GM19328 (cell line): ENCODE data around the gene HMCN1.
"Not testable (repeated sequence)": the region's sequence is repeated elsewhere in the genome, so short reads cannot be mapped to it uniquely, and the experiment has no call there.

Source experiments
- ATAC-seq: cut with Tn5 transposase; IDR thresholded peaks from one replicate; pipeline ENCODE4 v1.9.1; 2021; ENCODE audit warnings: mild to moderate bottlenecking, moderate library complexity; ENCODE audit not compliant: unreplicated experiment

Gene HMCN1

GRCh38 chr1:185739967-185740366 lies 5.8 kb downstream of the HMCN1 start:
- ATAC-seq = no peak

DNA sequence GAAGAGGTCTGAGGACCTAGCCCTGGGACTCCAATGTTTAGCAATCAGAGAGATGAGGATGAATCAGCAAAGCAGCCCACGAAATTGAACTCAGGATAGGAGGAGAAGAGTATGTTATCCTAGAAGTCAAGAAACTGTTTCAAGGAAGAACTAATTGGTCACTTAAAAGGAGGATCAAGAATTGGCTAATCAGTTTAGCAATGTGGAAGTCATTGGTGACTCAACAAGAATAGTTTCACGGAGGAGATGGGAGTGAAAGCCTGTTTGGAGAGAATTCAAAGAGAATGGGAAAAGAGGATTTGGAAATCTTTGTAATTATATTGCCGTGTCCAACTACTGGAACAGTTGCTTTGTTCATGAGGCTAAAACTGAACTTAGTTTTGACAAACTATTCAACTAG lies 7.4 kb downstream of the HMCN1 start:
- no peak for ATAC-seq

DNA sequence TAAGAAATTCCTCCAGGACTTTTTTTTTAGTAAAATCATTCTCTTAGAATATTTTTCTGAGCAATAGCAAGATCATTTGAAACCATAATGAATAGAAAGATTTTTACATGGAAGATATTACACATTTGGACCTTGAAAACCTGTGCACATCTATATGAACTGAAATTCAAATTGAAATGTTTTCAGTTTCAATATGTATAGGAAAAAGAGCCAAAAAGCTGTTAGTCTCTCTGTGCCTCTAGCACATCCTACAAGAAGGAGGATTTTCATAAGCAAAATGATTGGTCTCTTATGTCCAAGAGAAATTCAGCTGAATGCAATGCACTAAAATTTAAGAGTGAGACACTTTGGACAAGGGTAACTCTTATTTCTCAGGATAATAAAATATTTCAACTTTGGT lies 8.2 kb downstream of the HMCN1 start:
- ATAC-seq = no peak

- no peak for ATAC-seq
These were observed 11.0 kb downstream of the HMCN1 start for GRCh38 chr1:185745165-185745564.

DNA sequence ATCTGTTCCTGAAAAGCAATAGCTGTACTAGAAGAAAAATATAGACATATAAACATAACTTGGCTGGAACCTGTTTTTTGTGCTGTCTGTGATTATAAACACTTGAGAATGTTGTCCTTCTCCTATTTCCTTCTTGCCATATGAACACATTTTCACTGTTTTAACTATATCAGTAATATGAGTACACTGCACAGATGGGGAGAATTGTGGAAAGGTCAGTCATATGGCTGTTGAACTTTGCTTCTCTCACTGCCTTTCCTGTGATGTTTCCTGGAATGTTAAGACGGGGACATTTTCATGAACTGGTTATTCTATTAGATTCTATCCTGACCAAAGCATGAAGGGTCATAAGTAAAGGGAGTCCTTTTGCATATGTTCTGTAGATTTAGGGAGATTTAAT lies 24.9 kb downstream of the HMCN1 start:
- ATAC-seq = no peak

DNA sequence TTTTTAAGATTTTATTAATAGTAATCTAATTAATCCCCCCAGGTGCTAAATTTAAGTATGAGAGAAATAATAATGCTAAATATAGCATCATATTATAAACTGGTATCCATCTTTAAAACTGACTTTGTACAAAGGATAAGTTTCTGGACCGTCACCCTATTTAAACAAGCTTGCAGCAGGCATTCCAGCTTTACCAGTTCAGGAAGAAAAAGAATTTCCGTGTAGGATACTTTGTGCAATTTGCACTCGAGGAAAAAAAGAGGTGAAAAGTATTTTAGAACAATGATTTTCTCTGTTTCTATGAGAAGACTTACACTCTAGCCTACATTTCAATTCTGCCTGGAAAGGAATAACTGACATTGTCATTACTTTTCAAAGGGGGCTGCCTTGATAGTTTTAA lies 27.6 kb downstream of the HMCN1 start:
- no peak for ATAC-seq

GRCh38 chr1:185767508-185768120 lies 33.4 kb downstream of the HMCN1 start:
- no peak for ATAC-seq

GRCh38 chr1:185768371-185768770 lies 34.2 kb downstream of the HMCN1 start:
- ATAC-seq = no peak

- no peak for ATAC-seq
These were observed 34.9 kb downstream of the HMCN1 start for GRCh38 chr1:185769136-185769535.

DNA sequence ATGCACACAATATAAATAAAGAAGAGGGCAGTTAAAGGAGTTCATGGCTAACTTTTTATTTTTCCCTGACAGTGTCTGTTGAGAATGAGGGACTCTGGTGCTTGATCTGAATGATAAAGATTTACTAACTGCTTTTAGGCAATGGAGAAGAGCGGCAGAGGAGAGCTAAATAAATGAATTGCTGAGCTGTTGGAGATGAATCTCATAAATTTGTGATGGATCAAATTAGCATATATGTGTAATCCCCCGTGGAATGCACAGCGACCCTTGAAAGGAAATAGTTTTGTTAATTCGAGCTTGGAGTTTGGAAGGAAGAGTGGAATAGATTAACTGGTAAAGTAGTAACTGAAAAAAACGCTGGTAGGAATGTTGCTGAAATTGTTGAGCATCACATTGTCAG lies 40.2 kb downstream of the HMCN1 start:
- ATAC-seq = no peak

GRCh38 chr1:185775501-185775900 lies 41.3 kb downstream of the HMCN1 start:
- ATAC-seq = no peak

DNA sequence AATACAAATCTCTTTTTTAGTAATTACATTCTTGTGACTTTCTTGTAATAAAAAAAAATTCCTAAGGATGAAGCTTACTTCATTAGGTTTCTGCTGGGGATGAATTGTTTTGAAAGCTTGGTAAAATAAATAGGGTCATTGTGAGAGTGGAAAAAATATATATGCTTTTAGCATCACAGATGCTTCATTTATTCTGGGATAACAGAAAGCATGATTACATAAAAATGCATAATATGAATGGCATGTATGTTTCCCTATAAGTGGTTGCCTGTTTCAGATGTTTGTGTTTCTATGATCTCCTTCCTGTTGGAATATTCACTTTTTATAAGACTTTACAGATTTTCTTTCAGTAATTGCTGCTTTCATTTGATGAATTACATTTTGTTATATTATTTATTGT lies 42.3 kb downstream of the HMCN1 start:
- ATAC-seq = no peak

DNA sequence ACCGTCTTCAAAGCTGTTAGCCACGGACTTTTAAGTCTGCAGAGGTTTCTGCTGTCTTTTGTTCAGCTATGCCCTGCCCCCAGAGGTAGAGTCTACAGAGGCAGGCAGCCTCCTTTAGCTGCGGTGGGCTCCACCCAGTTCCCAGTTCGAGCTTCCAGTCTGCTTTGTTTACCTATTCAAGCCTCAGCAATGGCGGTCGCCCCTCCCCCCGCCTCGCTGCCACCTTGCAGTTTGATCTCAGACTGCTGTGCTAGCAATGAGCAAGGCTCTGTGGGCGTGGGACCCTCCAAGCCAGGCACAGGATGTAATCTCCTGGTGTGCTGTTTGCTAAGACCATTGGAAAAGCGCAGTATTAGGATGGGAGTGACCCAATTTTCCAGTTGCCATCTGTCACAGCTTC lies 49.7 kb downstream of the HMCN1 start:
- ATAC-seq = not testable (repeated sequence)

DNA sequence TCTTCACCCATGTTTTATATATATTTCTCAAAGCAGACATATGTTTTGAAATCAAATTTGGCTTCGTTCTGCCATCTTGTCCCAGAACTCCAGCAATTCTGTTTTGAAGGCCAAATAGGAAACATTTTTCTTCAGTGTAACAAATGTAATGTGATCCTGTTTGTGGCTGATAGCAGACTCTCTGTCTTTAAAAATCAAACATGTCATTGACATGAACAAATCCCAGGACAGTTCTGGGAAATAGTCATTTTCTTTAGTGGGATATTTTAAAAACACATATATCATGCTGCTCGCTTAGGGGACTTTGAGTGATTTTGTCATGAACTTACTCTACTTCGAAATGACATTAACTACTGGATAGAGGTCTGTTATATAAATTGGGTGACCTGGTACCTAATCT lies 51.4 kb downstream of the HMCN1 start:
- ATAC-seq = no peak

DNA sequence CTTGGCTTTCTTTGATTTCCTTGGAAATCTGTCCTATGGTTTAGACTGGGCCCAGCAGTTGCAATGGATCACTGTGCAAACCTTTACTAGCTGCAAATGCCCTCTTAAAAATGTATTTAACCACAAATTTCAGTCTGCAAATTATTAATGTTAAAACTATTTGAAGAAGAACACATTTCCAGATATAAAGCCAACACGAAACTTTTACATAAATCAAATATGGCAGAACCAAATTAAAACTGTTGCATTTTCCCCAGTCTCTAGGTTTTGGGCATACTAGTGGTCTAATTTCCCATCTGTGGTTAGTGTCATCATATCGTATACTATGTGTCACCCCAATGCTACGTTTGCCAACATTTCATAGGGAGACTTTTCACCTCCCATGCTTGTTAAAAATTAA lies 52.3 kb downstream of the HMCN1 start:
- ATAC-seq = no peak

- ATAC-seq = no peak
These were observed 53.0 kb downstream of the HMCN1 start for GRCh38 chr1:185787238-185787637.

GRCh38 chr1:185788386-185788785 lies 54.2 kb downstream of the HMCN1 start:
- no peak for ATAC-seq

GRCh38 chr1:185789501-185790193 lies 55.5 kb downstream of the HMCN1 start:
- no peak for ATAC-seq

- no peak for ATAC-seq
These were observed 56.1 kb downstream of the HMCN1 start for GRCh38 chr1:185790194-185790735.

GRCh38 chr1:185792040-185792439 lies 57.8 kb downstream of the HMCN1 start:
- ATAC-seq = no peak

DNA sequence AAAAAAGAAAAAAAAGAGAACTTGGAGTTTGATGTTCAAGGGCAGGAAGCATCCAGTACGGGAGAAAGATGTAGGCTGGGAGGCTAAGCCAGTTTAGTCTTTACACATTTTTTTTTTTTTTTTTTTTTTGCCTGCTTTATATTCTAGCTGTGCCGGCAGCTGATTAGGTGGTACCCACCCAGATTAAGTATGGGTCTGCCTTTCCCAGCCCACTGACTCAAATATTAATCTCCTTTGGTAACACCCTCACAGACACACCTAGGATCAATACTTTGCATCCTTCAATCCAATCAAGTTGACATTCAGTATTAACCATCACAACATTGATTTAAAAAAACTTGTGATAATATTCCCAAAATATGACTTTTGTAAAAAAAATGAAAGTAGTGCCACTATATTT lies 60.3 kb downstream of the HMCN1 start:
- not testable (repeated sequence) for ATAC-seq

DNA sequence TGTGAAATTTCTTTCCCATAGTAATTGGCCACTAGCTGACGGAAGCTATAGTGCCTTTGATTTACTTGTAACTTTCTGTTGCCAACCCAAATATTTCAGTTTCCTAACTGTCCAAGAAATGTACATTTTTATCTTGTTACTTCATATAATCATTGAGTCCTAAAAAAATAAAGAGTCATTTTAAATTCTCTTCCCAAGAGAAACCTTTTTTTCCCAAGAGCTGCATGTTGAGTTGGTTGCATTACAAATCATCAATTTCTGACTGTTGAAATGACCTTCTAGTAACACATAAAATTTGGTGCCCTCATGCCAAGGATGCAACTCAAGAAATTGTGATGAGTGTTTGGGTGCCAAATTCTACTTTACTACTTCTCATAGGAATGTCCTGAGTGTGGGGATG lies 61.0 kb downstream of the HMCN1 start:
- no peak for ATAC-seq

DNA sequence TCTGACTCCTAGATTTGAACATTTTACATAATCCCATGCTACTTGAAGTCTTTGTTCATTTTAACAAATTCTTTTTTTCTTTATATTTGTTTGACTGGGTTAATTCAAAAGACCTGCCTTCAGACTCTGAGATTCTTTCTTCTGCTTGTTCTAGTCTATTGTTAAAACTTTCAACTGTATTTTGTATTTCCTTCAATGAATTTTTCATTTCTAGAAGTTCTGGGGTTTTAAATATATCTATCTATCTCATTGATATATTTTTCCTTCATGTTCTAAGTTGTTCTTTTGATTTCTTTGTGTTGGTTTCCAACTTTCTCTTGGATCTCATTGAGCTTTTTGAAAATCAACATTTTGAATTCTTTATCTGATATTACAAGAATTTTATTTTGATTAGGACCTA lies 64.3 kb downstream of the HMCN1 start:
- ATAC-seq = no peak
